Prostate gland (tissue), 2 donors: Measurements from ENCODE around the gene TMEM201.

Source experiments
- CTCF ChIP-seq, 4 experiments: fragments of 200-600 bp in 2 of 4; fragments of 450-650 bp in 2 of 4; sonication (generic) in 2 of 4; IDR thresholded peaks; 1 replicate in 3 of 4; 2 replicates in 1 of 4; pipeline ENCODE4 v1.5.1; 2016 to 2019; ENCODE audit warnings: antibody characterized with exemption in 4 of 4, mild to moderate bottlenecking in 2 of 4, moderate library complexity in 2 of 4
- POLR2A ChIP-seq: fragments of 450-650 bp; IDR thresholded peaks from one replicate; pipeline ENCODE4 v1.6.1; 2016; ENCODE audit warnings: antibody characterized with exemption, mild to moderate bottlenecking
- POLR2AphosphoS5 ChIP-seq: sonication (generic); formaldehyde crosslinking; IDR thresholded peaks from one replicate; pipeline ENCODE4 v1.6.1; 2017; ENCODE audit warnings: antibody characterized with exemption

- no peak for TF ChIP-seq POLR2AphosphoS5
- no peak for TF ChIP-seq CTCF (IDR thresholded peaks at IDR 0.05)
- no peak for TF ChIP-seq POLR2A
These were observed 11.8 kb upstream of the TMEM201 start for GRCh38 chr1:9576903-9577302.
